NCI-H1417 (cell line): ENCODE results near the gene ABCG2.
A peak's percentile ranks its signal among the peaks of the same experiment; 100 is the strongest.

Experiments used
- DNase-seq, 3 experiments: peaks; one replicate each; lab custom pipeline; 2025; lab: John Stamatoyannopoulos, UW

ABCG2 gene

GRCh38 chr4:88158489-88159228, at the start of gene ABCG2:
Gene ABCG2, minus strand, starts transcription at chr4:88158639. Its CDS starts 18,644 bp downstream, at chr4:88139995.
- DNase-seq, result peak in 2 of 3 experiments; percentile 63 to 68

- no peak for DNase-seq
Observed at GRCh38 chr4:88208156-88208555, 49.7 kb upstream of the ABCG2 start.

- no peak for DNase-seq
Observed at GRCh38 chr4:88207171-88207570, 48.7 kb upstream of the ABCG2 start.

GRCh38 chr4:88204882-88205281, 46.4 kb upstream of the ABCG2 start:
- DNase-seq, result no peak

- no peak for DNase-seq
Observed at GRCh38 chr4:88202443-88202842, 44.0 kb upstream of the ABCG2 start.

- DNase-seq, result no peak
Observed at GRCh38 chr4:88200186-88200585, 41.7 kb upstream of the ABCG2 start.

GRCh38 chr4:88196523-88197185, 38.2 kb upstream of the ABCG2 start:
- DNase-seq, result no peak

- no peak for DNase-seq
Observed at GRCh38 chr4:88196013-88196365, 37.5 kb upstream of the ABCG2 start.

GRCh38 chr4:88195328-88196012, 37.0 kb upstream of the ABCG2 start:
- no peak for DNase-seq

GRCh38 chr4:88191404-88191803, 33.0 kb upstream of the ABCG2 start:
- no peak for DNase-seq

GRCh38 chr4:88189881-88190585, 31.6 kb upstream of the ABCG2 start:
- DNase-seq, result no peak

- DNase-seq, result no peak
Observed at GRCh38 chr4:88189418-88189738, 30.9 kb upstream of the ABCG2 start.

GRCh38 chr4:88188738-88189417, 30.4 kb upstream of the ABCG2 start:
- DNase-seq, result no peak

GRCh38 chr4:88187766-88188165, 29.3 kb upstream of the ABCG2 start:
- DNase-seq, result no peak

GRCh38 chr4:88185906-88186305, 27.5 kb upstream of the ABCG2 start:
- DNase-seq, result no peak

GRCh38 chr4:88179261-88179660, 20.8 kb upstream of the ABCG2 start:
- no peak for DNase-seq

GRCh38 chr4:88178626-88179231, 20.3 kb upstream of the ABCG2 start:
- no peak for DNase-seq

- no peak for DNase-seq
Observed at GRCh38 chr4:88177983-88178625, 19.7 kb upstream of the ABCG2 start.

GRCh38 chr4:88172987-88173386, 14.5 kb upstream of the ABCG2 start:
- DNase-seq, result no peak

- no peak for DNase-seq
Observed at GRCh38 chr4:88171206-88171605, 12.8 kb upstream of the ABCG2 start.

GRCh38 chr4:88169298-88169697, 10.9 kb upstream of the ABCG2 start:
- no peak for DNase-seq
